HEK293T (cell line): Measurements from ENCODE around the gene FIGNL2.

Experiments used
- CTCF ChIA-PET: fragments of 350-600 bp; formaldehyde crosslinking; extraction: SDS; loops from one replicate; lab custom pipeline; 2021; ENCODE audit warnings: antibody characterized with exemption, inconsistent platforms; lab: Yijun Ruan, JAX
- POLR2A ChIA-PET: fragments of 350-600 bp; formaldehyde crosslinking; extraction: SDS; loops from one replicate; lab custom pipeline; 2020; ENCODE audit warnings: antibody characterized with exemption, inconsistent platforms; lab: Yijun Ruan, JAX
- DNase-seq: peaks from one replicate; pipeline ENCODE4 v3.0.0; 2012; ENCODE audit warnings: mixed read lengths; ENCODE audit errors: extremely low spot score
- ARNT ChIP-seq: fragments of 450-650 bp; IDR thresholded peaks from 2 replicates; pipeline ENCODE4 v1.6.1; 2017; ENCODE audit warnings: mild to moderate bottlenecking
- BHLHE40 ChIP-seq: fragments of 450-650 bp; IDR thresholded peaks from 2 replicates; pipeline ENCODE4 v1.6.1; 2016; ENCODE audit warnings: mild to moderate bottlenecking, moderate library complexity, borderline replicate concordance
- CTBP1 ChIP-seq: fragments of 450-650 bp; IDR thresholded peaks from 2 replicates; pipeline ENCODE4 v1.6.1; 2016; ENCODE audit warnings: borderline replicate concordance
- ELF4 ChIP-seq: fragments of 450-650 bp; IDR thresholded peaks from 2 replicates; pipeline ENCODE4 v1.6.1; 2017; ENCODE audit warnings: antibody characterized with exemption
- FOXA1 ChIP-seq: fragments of 450-650 bp; IDR thresholded peaks from 2 replicates; pipeline ENCODE4 v1.6.1; 2016; ENCODE audit warnings: mild to moderate bottlenecking
- FOXK2 ChIP-seq: fragments of 450-650 bp; IDR thresholded peaks from 2 replicates; pipeline ENCODE4 v1.6.1; 2016; ENCODE audit warnings: mild to moderate bottlenecking
- FOXM1 ChIP-seq: fragments of 450-650 bp; IDR thresholded peaks from 2 replicates; pipeline ENCODE4 v1.6.1; 2017; ENCODE audit warnings: mild to moderate bottlenecking, borderline replicate concordance
- HDGF ChIP-seq: fragments of 450-650 bp; IDR thresholded peaks from 2 replicates; pipeline ENCODE4 v1.6.1; 2017; ENCODE audit warnings: antibody characterized with exemption, borderline replicate concordance
- L3MBTL2 ChIP-seq: fragments of 450-650 bp; conservative IDR thresholded peaks from 2 replicates; pipeline ENCODE4 v1.6.1; 2016; ENCODE audit warnings: mild to moderate bottlenecking
- LEF1 ChIP-seq: fragments of 450-650 bp; IDR thresholded peaks from 2 replicates; pipeline ENCODE4 v1.6.1; 2017; ENCODE audit warnings: mild to moderate bottlenecking, borderline replicate concordance
- NFRKB ChIP-seq: fragments of 450-650 bp; IDR thresholded peaks from 2 replicates; pipeline ENCODE4 v1.6.1; 2016; ENCODE audit warnings: mild to moderate bottlenecking, moderate library complexity
- SP1 ChIP-seq: fragments of 450-650 bp; IDR thresholded peaks from 2 replicates; pipeline ENCODE4 v1.6.1; 2017
- SUZ12 ChIP-seq: fragments of 450-650 bp; IDR thresholded peaks from 2 replicates; pipeline ENCODE4 v1.6.1; 2016; ENCODE audit warnings: mild to moderate bottlenecking
- TARDBP ChIP-seq: fragments of 450-650 bp; IDR thresholded peaks from 2 replicates; pipeline ENCODE4 v1.6.1; 2016
- ZNF384 ChIP-seq: fragments of 450-650 bp; IDR thresholded peaks from 2 replicates; pipeline ENCODE4 v1.6.1; 2016
- TF ChIP-seq, protein P1 (sequence below): fragments of 450-650 bp; IDR thresholded peaks from 2 replicates; pipeline ENCODE4 v1.6.1; 2016

Gene FIGNL2

DNA sequence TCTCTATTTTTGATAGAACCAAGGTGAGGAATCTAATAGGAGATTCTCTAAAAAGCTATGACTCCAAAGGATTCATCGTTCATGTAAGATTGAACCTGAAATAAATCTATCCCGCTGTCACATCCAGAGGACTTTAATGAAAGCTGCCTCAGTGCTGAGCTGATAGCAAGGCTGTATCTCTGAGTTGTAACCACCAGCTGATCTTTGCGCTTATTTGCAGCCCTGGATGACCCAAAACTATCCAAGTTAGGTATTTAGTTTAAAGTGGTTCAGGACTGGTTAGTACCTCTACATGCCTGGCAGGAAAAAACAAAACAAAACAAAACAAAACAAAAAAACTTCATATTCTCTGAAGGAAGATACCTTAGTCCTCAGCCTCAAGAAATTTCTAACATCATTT is 30.6 kb upstream of the FIGNL2 start:
- ChIA-PET POLR2A (interaction anchor here (0.8 kb wide), 1 partner anchor 46 kb away, joined by 3 read pairs; no protein-coding TSS in a partner anchor), CTCF (interaction anchor here (0.6 to 1.0 kb wide), 2 partner anchors 40 to 55 kb away, joined by 3 to 6 read pairs; no protein-coding TSS in a partner anchor)
- DNase-seq = no peak
- TF ChIP-seq TARDBP (no peak), NFRKB (no peak), SUZ12 (no peak), SP1 (no peak), BHLHE40 (no peak), ARNT (no peak), ELF4 (no peak), FOXM1 (no peak), FOXA1 (no peak)

DNA sequence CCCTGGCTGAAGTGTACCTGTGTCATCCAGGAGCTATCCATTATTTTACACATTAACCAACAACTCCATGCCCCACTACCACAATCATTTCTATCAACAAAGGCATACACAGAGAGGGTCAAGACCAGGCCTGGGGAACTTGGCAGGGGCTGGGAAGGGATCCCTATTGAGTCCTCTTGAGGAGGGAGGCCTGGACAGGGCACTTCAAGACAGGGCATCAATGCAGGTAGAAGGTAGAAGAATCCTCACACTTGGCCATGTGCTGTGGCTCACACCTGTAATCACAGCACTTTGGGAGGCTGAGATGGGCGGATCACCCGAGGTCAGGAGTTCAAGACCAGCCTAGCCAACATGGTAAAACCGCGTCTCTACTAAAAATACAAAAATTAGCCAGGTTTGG is 26.0 kb upstream of the FIGNL2 start:
- TF ChIP-seq, protein P1, sequence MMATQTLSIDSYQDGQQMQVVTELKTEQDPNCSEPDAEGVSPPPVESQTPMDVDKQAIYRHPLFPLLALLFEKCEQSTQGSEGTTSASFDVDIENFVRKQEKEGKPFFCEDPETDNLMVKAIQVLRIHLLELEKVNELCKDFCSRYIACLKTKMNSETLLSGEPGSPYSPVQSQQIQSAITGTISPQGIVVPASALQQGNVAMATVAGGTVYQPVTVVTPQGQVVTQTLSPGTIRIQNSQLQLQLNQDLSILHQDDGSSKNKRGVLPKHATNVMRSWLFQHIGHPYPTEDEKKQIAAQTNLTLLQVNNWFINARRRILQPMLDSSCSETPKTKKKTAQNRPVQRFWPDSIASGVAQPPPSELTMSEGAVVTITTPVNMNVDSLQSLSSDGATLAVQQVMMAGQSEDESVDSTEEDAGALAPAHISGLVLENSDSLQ = no peak
- TF ChIP-seq FOXM1 (no peak), FOXA1 (no peak), HDGF (no peak), ELF4 (no peak), NFRKB (no peak), LEF1 (no peak), TARDBP (no peak), ZNF384 (no peak), ARNT (no peak), FOXK2 (no peak), SUZ12 (no peak), BHLHE40 (no peak), CTBP1 (no peak), L3MBTL2 (no peak), SP1 (no peak)
- POLR2A ChIA-PET = no interaction called here
- DNase-seq = no peak
- CTCF ChIA-PET = interaction anchor here (1.0 to 1.6 kb wide), 9 partner anchors 8 to 453 kb away, joined by 3 to 8 read pairs (median 4); partner anchors contain the start of gene ANKRD33

DNA sequence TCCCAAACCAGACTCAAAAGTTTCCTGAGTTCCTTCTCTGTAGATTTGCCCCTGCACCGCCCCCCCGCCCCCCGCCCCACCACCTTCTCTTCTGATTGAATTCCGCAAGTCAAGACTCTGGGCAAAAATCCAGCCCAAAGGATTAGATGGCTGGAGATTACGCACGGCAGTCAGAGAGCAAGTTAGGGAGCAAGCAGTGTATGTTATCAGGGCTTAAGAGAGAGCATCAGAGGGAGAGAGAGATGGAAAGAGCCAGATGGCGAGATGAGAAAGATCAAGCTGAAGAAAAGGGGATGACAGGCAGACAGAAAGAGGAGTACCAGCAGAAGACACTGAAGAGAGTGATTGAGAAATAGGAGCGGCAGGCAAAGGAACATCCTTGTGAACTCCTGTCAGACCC is 25.5 kb upstream of the FIGNL2 start:
- ChIA-PET POLR2A (no interaction called here), CTCF (interaction anchor here (1.6 kb wide), 1 partner anchor 50 kb away, joined by 5 read pairs; no protein-coding TSS in a partner anchor)
- TF ChIP-seq TARDBP = no peak
- no peak for DNase-seq

DNA sequence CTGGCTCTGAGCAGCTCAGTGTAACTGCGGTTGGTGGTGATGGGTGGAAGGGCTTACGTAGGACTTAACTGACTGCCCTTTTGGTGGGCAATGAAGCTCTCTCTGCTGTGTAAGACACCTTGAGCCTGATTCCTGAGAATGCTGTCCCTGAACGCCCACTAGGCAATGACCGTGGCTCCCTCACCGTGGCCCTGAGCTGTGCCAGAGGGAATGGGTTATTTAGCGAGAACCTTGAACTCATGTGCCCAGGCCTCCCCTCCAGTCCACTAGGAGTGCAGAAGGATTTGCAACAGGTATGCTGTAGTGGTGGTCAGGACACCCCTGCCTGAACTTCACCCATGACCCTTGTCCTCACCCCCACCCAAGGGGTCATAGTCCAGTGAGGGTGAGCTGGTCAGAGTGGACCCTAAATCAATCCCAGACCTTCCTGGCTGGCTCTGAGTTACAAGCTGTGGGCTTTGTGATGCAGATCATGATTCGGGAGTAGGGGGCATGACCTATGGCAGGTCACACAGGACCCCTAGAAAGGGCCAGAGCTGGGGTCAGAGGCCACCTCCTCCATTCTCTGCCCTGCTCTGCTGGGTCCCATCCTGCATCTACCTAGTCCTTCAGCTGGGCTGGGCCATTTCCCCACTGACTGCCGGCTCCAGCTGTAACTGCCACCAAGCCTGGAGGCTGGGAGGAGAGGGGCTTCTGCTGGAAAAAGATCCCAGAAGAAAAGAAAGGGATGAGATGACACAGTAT is 24.9 kb upstream of the FIGNL2 start:
- no peak for TF ChIP-seq ARNT
- no peak for TF ChIP-seq FOXM1
- no peak for TF ChIP-seq LEF1
- TF ChIP-seq FOXA1 = no peak
- TF ChIP-seq CTBP1 = no peak
- TF ChIP-seq SP1 = no peak
- no peak for TF ChIP-seq L3MBTL2
- TF ChIP-seq SUZ12 = no peak
- no peak for TF ChIP-seq ELF4
- no peak for DNase-seq
- ChIA-PET POLR2A (no interaction called here), CTCF (interaction anchor here (1.6 kb wide), 1 partner anchor 50 kb away, joined by 5 read pairs; no protein-coding TSS in a partner anchor)

DNA sequence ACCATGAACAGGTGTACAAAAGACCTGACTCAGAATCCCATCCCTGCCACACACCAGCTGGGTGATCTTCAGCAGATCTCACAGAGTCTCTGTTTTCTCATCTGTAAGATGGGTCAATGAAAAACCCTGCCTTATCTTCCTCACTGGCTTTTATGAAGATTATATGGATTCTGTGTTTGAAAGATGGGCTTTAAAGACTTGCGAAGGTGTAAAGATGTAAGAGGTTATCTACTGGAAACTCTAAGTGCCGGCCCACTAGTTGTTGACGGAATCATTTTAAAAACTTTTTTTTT is 24.1 kb upstream of the FIGNL2 start:
- DNase-seq = no peak
- ChIA-PET CTCF (interaction anchor here (0.6 kb wide), 1 partner anchor 789 kb away, joined by 3 read pairs; the partner anchor contains the start of gene CSRNP2), POLR2A (no interaction called here)
- TF ChIP-seq BHLHE40 (no peak), ARNT (no peak), LEF1 (no peak), TARDBP (no peak), FOXK2 (no peak), NFRKB (no peak), CTBP1 (no peak), L3MBTL2 (no peak), ZNF384 (no peak)

DNA sequence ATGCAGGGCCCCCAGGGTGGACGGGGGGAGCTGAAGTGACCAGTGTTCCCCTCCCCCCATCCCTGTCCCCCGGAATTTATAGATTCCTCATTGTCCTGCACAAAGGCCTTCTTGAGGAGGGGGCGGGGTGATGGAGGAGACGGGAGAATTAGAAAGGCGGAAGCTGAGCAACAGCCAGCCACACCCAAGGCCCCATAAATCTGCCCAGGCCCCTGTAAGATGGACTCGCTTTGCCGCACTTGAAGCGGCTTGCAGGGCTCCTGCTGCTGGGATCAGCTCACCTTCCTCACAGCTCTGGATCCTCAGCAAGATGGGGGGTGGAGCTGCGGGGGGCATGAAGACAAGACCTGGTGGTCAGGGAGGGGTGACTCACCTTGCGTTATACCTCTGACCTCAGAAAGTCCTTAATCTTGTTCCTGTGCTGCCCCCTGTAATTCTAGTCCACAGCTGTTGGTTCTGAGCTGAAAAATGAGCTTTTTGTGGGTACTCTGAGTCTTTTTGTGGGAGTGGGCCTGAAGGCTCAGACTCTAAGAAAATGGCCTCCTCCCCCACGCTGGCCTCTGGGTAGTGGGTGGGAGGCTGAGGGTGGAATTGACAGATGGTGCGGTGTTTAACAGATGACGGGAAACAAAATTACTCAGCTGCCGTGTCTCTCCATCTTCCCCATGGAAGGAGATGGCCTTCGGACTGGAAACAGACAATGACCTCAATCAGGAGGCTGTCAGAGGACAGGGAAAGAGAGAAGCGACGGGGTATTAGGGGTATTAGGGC is 23.6 kb upstream of the FIGNL2 start:
- TF ChIP-seq FOXA1 = no peak
- TF ChIP-seq ZNF384 = no peak
- no peak for TF ChIP-seq NFRKB
- TF ChIP-seq ARNT = no peak
- no peak for TF ChIP-seq TARDBP
- no peak for TF ChIP-seq L3MBTL2
- POLR2A ChIA-PET = no interaction called here
- CTCF ChIA-PET = interaction anchor here (0.6 to 1.3 kb wide), 4 partner anchors 35 to 789 kb away, joined by 3 read pairs; partner anchors contain the start of gene CSRNP2
- DNase-seq = no peak

DNA sequence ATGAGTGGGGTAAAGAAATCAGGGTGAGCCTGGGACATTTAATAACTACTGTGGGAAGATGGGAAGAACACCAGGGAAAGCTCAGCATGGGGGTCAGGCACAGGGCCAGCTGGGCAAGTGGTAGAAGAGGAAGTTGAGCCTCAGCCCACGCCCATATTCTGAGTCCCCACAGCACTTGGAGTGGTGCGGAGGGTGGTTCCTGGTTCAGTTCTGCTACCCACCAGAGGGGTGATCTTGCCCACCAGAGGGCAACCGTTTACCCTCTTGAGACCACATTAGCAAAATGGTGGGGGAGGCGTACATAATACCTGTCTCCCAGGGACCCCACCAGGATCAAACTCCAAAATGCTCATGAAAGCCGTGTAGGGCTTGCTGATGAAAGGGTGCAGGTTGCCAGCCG is 22.6 kb upstream of the FIGNL2 start:
- no peak for TF ChIP-seq SUZ12
- no peak for TF ChIP-seq SP1
- TF ChIP-seq HDGF = no peak
- ChIA-PET POLR2A (no interaction called here), CTCF (interaction anchor here (0.9 to 1.3 kb wide), 2 partner anchors 34 to 99 kb away, joined by 3 read pairs; no protein-coding TSS in a partner anchor)
- DNase-seq = no peak

DNA sequence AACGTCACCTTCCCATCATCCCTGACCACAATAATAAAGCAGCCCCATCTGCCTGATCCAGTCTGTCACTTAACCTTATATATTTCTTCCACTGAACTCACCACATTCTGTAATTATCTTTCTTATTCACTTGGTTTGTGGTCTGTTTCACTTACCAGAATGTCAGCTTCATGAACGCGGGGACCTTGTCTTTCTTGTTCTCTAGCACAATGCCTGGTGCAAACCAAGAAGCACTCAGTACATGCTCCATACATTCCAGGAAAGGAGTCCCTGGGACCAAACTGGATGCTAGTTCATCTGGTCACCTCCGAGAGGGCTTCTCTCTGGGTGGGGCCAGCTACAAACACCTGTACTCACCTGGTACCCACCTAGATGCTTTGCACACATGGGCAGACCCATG is 22.0 kb upstream of the FIGNL2 start:
- ChIA-PET POLR2A (no interaction called here), CTCF (interaction anchor here (0.7 kb wide), 1 partner anchor 34 kb away, joined by 3 read pairs; no protein-coding TSS in a partner anchor)
- TF ChIP-seq BHLHE40 (no peak), L3MBTL2 (no peak), SUZ12 (no peak), ARNT (no peak), HDGF (no peak), FOXM1 (no peak), FOXA1 (no peak), CTBP1 (no peak), SP1 (no peak), ELF4 (no peak), ZNF384 (no peak), TARDBP (no peak), FOXK2 (no peak), LEF1 (no peak), NFRKB (no peak)
- TF ChIP-seq, protein P1 = no peak
- DNase-seq = no peak
